ENCODE data around the gene TVP23A.
"Not testable (repeated sequence)": the region's sequence is repeated elsewhere in the genome, so short reads cannot be mapped to it uniquely, and the experiment has no call there.

The TVP23A gene

DNA sequence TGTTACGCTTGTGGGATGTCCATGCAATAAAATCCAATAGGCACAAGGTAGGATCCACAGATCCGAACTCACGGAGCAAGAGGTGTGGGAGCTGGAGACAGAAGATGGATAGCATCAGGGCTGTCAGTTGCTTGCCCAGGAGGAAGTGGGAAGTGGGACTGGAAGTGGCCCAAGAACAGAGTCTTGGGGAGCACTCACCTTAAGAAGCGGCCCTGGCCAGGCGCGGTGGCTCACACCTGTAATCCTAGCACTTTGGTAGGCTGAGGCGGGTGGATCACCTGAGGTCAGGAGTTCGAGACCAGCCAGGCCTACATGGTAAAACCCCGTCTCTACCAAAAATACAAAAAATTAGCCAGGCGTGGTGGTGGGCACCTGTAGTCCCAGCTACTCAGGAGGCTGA, 77.3 kb downstream of the TVP23A start:
- peaks cover 12% of the 10 kb centered on the region for H3K4me1 ChIP-seq (ENCODE audit: control insufficient read depth, insufficient read depth, low read length, poor library complexity, severe bottlenecking)
- not testable (repeated sequence) for H3K27ac ChIP-seq (ENCODE audit: insufficient read depth, low read length, poor library complexity, severe bottlenecking); DNase-seq; H3K4me3 ChIP-seq (ENCODE audit: insufficient read depth, low read depth, low read length, poor library complexity, severe bottlenecking); H3K9me3 ChIP-seq (ENCODE audit: control insufficient read depth, low read length); H3K27me3 ChIP-seq (replicated peaks; ENCODE audit: control insufficient read depth, insufficient read depth, low read length, poor library complexity, severe bottlenecking); H3K36me3 ChIP-seq (ENCODE audit: control insufficient read depth, insufficient read depth, low read length)

DNA sequence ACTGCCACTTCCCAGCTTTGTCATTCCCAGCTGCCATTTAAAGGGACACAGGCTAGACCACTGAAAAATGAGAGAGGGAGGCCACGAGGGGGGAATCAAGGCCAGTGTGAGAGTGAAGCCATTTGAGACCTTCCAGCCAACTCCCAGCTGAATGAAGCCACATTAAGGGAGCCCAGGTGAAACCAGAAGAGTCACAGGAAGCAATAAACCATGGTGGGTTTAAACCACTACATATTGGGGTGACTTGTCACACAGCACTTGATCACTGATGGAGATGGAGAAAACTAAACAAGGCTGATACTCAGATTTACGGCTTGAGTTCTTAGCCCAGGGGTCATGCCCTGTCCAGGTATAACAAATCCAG, 77.8 kb downstream of the TVP23A start:
- DNase-seq = no peak
- H3K9me3 ChIP-seq (ENCODE audit: control insufficient read depth, low read length) = no peaks in the 10 kb centered on the region

GRCh38 chr16:10740000-10740844, 78.4 kb downstream of the TVP23A start:
- H3K9me3 ChIP-seq (ENCODE audit: control insufficient read depth, low read length) = no peaks in the 10 kb centered on the region

More for the DNA sequence above, 77.8 kb downstream of the TVP23A start:
- H3K36me3 ChIP-seq (ENCODE audit: control insufficient read depth, insufficient read depth, low read length) = no peaks in the 10 kb centered on the region
- no peak overlapping the region for H3K4me3 ChIP-seq (ENCODE audit: insufficient read depth, low read depth, low read length, poor library complexity, severe bottlenecking)
- no peak overlapping the region for H3K27ac ChIP-seq (ENCODE audit: insufficient read depth, low read length, poor library complexity, severe bottlenecking)
- peaks cover 12% of the 10 kb centered on the region for H3K4me1 ChIP-seq (ENCODE audit: control insufficient read depth, insufficient read depth, low read length, poor library complexity, severe bottlenecking)
- no peaks in the 10 kb centered on the region for H3K27me3 ChIP-seq (replicated peaks; ENCODE audit: control insufficient read depth, insufficient read depth, low read length, poor library complexity, severe bottlenecking)

GRCh38 chr16:10738231-10739077, 80.1 kb downstream of the TVP23A start:
- no peak overlapping the region for H3K4me3 ChIP-seq (ENCODE audit: insufficient read depth, low read depth, low read length, poor library complexity, severe bottlenecking)
- H3K27ac ChIP-seq (ENCODE audit: insufficient read depth, low read length, poor library complexity, severe bottlenecking) = no peak overlapping the region

More at GRCh38 chr16:10740000-10740844, 78.4 kb downstream of the TVP23A start:
- no peak for DNase-seq
- H3K27me3 ChIP-seq (replicated peaks; ENCODE audit: control insufficient read depth, insufficient read depth, low read length, poor library complexity, severe bottlenecking) = no peaks in the 10 kb centered on the region
- peaks cover 12% of the 10 kb centered on the region for H3K4me1 ChIP-seq (ENCODE audit: control insufficient read depth, insufficient read depth, low read length, poor library complexity, severe bottlenecking)
- H3K4me3 ChIP-seq (ENCODE audit: insufficient read depth, low read depth, low read length, poor library complexity, severe bottlenecking) = no peak overlapping the region
- H3K27ac ChIP-seq (ENCODE audit: insufficient read depth, low read length, poor library complexity, severe bottlenecking) = no peak overlapping the region
- no peaks in the 10 kb centered on the region for H3K36me3 ChIP-seq (ENCODE audit: control insufficient read depth, insufficient read depth, low read length)

GRCh38 chr16:10737068-10737625, 81.4 kb downstream of the TVP23A start:
- H3K4me1 ChIP-seq (ENCODE audit: control insufficient read depth, insufficient read depth, low read length, poor library complexity, severe bottlenecking) = no peaks in the 10 kb centered on the region
- no peak overlapping the region for H3K27ac ChIP-seq (ENCODE audit: insufficient read depth, low read length, poor library complexity, severe bottlenecking)
- H3K36me3 ChIP-seq (ENCODE audit: control insufficient read depth, insufficient read depth, low read length) = no peaks in the 10 kb centered on the region
- H3K4me3 ChIP-seq (ENCODE audit: insufficient read depth, low read depth, low read length, poor library complexity, severe bottlenecking) = peak overlapping the region; percentile 22
- H3K9me3 ChIP-seq (ENCODE audit: control insufficient read depth, low read length) = no peaks in the 10 kb centered on the region
- peak; percentile 36 to 64 (median 48) for DNase-seq
- H3K27me3 ChIP-seq (replicated peaks; ENCODE audit: control insufficient read depth, insufficient read depth, low read length, poor library complexity, severe bottlenecking) = no peaks in the 10 kb centered on the region

More at GRCh38 chr16:10738231-10739077, 80.1 kb downstream of the TVP23A start:
- no peaks in the 10 kb centered on the region for H3K9me3 ChIP-seq (ENCODE audit: control insufficient read depth, low read length)
- H3K36me3 ChIP-seq (ENCODE audit: control insufficient read depth, insufficient read depth, low read length) = no peaks in the 10 kb centered on the region
- peaks cover 4% of the 10 kb centered on the region for H3K4me1 ChIP-seq (ENCODE audit: control insufficient read depth, insufficient read depth, low read length, poor library complexity, severe bottlenecking)
- peak in 1 of 3 donors; percentile 16 for DNase-seq
- no peaks in the 10 kb centered on the region for H3K27me3 ChIP-seq (replicated peaks; ENCODE audit: control insufficient read depth, insufficient read depth, low read length, poor library complexity, severe bottlenecking)

DNA sequence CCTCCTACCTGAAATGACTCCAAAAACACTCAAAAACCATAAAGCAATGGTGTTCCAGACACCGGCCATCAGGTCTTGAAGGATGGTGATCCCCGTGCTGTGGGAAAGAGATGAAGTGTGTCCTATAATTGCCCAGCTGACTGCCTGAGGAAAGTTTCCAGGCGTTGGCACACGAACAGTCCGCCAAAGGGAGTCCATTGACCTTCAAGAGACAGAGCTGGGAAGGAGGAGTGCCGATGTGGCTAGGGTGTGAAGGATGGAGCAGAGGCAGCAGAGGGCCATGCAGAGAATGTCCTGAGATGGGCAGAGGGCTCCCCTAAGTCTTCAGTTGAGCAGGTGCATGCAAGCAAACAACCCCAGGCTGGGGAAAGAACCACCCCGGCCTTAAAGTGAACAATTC, 86.8 kb downstream of the TVP23A start:
- DNase-seq = no peak
- Histone ChIP-seq H3K27me3 (replicated peaks; ENCODE audit: control insufficient read depth, insufficient read depth, low read length, poor library complexity, severe bottlenecking) (no peaks in the 10 kb centered on the region), H3K9me3 (ENCODE audit: control insufficient read depth, low read length) (no peaks in the 10 kb centered on the region), H3K4me3 (ENCODE audit: insufficient read depth, low read depth, low read length, poor library complexity, severe bottlenecking) (no peak overlapping the region), H3K36me3 (ENCODE audit: control insufficient read depth, insufficient read depth, low read length) (no peaks in the 10 kb centered on the region), H3K4me1 (ENCODE audit: control insufficient read depth, insufficient read depth, low read length, poor library complexity, severe bottlenecking) (no peaks in the 10 kb centered on the region), H3K27ac (ENCODE audit: insufficient read depth, low read length, poor library complexity, severe bottlenecking) (no peak overlapping the region)

- Histone ChIP-seq H3K27ac (ENCODE audit: insufficient read depth, low read length, poor library complexity, severe bottlenecking) (no peak overlapping the region), H3K4me3 (ENCODE audit: insufficient read depth, low read depth, low read length, poor library complexity, severe bottlenecking) (no peak overlapping the region), H3K4me1 (ENCODE audit: control insufficient read depth, insufficient read depth, low read length, poor library complexity, severe bottlenecking) (no peaks in the 10 kb centered on the region), H3K9me3 (ENCODE audit: control insufficient read depth, low read length) (no peaks in the 10 kb centered on the region), H3K27me3 (replicated peaks; ENCODE audit: control insufficient read depth, insufficient read depth, low read length, poor library complexity, severe bottlenecking) (no peaks in the 10 kb centered on the region), H3K36me3 (ENCODE audit: control insufficient read depth, insufficient read depth, low read length) (no peaks in the 10 kb centered on the region)
- no peak for DNase-seq
Observed at GRCh38 chr16:10729104-10730048, 89.2 kb downstream of the TVP23A start.

GRCh38 chr16:10728003-10728887, 90.3 kb downstream of the TVP23A start:
- H3K4me3 ChIP-seq (ENCODE audit: insufficient read depth, low read depth, low read length, poor library complexity, severe bottlenecking) = no peak overlapping the region
- H3K9me3 ChIP-seq (ENCODE audit: control insufficient read depth, low read length) = no peaks in the 10 kb centered on the region

More at GRCh38 chr16:10728003-10728887, 90.3 kb downstream of the TVP23A start:
- Histone ChIP-seq H3K27me3 (replicated peaks; ENCODE audit: control insufficient read depth, insufficient read depth, low read length, poor library complexity, severe bottlenecking) (no peaks in the 10 kb centered on the region), H3K36me3 (ENCODE audit: control insufficient read depth, insufficient read depth, low read length) (no peaks in the 10 kb centered on the region), H3K27ac (ENCODE audit: insufficient read depth, low read length, poor library complexity, severe bottlenecking) (no peak overlapping the region), H3K4me1 (ENCODE audit: control insufficient read depth, insufficient read depth, low read length, poor library complexity, severe bottlenecking) (no peaks in the 10 kb centered on the region)
- no peak for DNase-seq
